Suprapubic skin (tissue), 4 donors: ENCODE data around the gene RIT1.

Experiments
- POLR2A ChIP-seq, 2 donors: fragments of 450-650 bp; IDR thresholded peaks; one replicate each; pipeline ENCODE4 v1.6.1; 2017; ENCODE audit warnings: antibody characterized with exemption in 2 of 2, mild to moderate bottlenecking in 2 of 2, moderate library complexity in 2 of 2
- POLR2AphosphoS5 ChIP-seq, 3 donors: sonication (generic); formaldehyde crosslinking; IDR thresholded peaks; one replicate each; pipeline ENCODE4 v1.6.1; 2017; ENCODE audit warnings: antibody characterized with exemption in 3 of 3
- TF ChIP-seq, protein P1 (sequence below), 2 donors: fragments of 200-600 bp in 1 of 2; fragments of 450-650 bp in 1 of 2; sonication (generic) in 1 of 2; IDR thresholded peaks; one replicate each; pipeline ENCODE4 v1.5.1; 2016 to 2019; ENCODE audit warnings: antibody characterized with exemption in 2 of 2, mild to moderate bottlenecking in 1 of 2, moderate library complexity in 1 of 2

DNA sequence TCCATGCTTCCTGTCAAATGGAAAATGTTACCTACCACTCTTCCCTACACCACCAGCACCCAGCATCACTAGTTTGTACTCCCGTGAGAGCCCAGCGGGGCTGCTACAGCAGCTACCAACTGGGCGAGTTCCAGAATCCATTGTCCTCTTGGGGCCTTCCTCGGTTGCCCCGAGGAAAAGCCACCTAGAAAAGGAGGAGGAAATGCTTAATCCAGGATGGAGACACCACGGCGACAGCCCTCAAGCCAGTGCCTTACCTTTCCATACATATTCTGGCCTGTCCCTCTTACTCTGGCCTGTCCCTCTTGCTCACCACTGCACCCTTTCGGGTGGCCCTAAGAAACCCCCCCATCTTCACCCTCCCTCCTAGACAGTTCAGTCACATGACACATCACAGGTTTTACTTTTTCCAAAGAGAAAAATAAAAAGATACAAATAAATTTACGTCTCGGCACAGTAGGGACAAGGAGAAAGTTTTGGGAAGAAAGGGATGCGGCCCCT is 478 bp downstream of the RIT1 start:
- TF ChIP-seq, protein P1, sequence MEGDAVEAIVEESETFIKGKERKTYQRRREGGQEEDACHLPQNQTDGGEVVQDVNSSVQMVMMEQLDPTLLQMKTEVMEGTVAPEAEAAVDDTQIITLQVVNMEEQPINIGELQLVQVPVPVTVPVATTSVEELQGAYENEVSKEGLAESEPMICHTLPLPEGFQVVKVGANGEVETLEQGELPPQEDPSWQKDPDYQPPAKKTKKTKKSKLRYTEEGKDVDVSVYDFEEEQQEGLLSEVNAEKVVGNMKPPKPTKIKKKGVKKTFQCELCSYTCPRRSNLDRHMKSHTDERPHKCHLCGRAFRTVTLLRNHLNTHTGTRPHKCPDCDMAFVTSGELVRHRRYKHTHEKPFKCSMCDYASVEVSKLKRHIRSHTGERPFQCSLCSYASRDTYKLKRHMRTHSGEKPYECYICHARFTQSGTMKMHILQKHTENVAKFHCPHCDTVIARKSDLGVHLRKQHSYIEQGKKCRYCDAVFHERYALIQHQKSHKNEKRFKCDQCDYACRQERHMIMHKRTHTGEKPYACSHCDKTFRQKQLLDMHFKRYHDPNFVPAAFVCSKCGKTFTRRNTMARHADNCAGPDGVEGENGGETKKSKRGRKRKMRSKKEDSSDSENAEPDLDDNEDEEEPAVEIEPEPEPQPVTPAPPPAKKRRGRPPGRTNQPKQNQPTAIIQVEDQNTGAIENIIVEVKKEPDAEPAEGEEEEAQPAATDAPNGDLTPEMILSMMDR (IDR thresholded peaks at IDR 0.05): no peak
- TF ChIP-seq POLR2A (IDR thresholded peaks at IDR 0.05) (no peak), POLR2AphosphoS5 (IDR thresholded peaks at IDR 0.05) (no peak)
